Measurements from ENCODE around the gene ZFP36L1.

ZFP36L1 gene

GRCh38 chr14:68815298-68816182, 22.7 kb upstream of the ZFP36L1 start:
- DNase-seq: no peak

- DNase-seq: peak; percentile 40
These were observed 21.9 kb upstream of the ZFP36L1 start for GRCh38 chr14:68814539-68815297.

GRCh38 chr14:68814238-68814538, 21.3 kb upstream of the ZFP36L1 start:
- no peak for DNase-seq

- no peak for DNase-seq
These were observed 20.5 kb upstream of the ZFP36L1 start for GRCh38 chr14:68813318-68813838.

GRCh38 chr14:68811171-68811570, 18.3 kb upstream of the ZFP36L1 start:
- DNase-seq: no peak

- DNase-seq: no peak
These were observed 17.6 kb upstream of the ZFP36L1 start for GRCh38 chr14:68810173-68811153.

GRCh38 chr14:68809524-68809923, 16.7 kb upstream of the ZFP36L1 start:
- no peak for DNase-seq

GRCh38 chr14:68808696-68809480, 16.0 kb upstream of the ZFP36L1 start:
- no peak for DNase-seq

- DNase-seq: no peak
These were observed 15.1 kb upstream of the ZFP36L1 start for GRCh38 chr14:68807987-68808386.

GRCh38 chr14:68807148-68807600, 14.3 kb upstream of the ZFP36L1 start:
- no peak for DNase-seq

- DNase-seq: no peak
These were observed 13.8 kb upstream of the ZFP36L1 start for GRCh38 chr14:68806526-68807147.

- no peak for DNase-seq
These were observed 12.5 kb upstream of the ZFP36L1 start for GRCh38 chr14:68805414-68805813.

GRCh38 chr14:68801631-68802030, 8.8 kb upstream of the ZFP36L1 start:
- DNase-seq: no peak

- DNase-seq: no peak
These were observed 8.1 kb upstream of the ZFP36L1 start for GRCh38 chr14:68800953-68801352.

- no peak for DNase-seq
These were observed 7.5 kb upstream of the ZFP36L1 start for GRCh38 chr14:68800390-68800789.

- DNase-seq: no peak
These were observed 5.8 kb upstream of the ZFP36L1 start for GRCh38 chr14:68798621-68799020.

GRCh38 chr14:68797121-68797670, 4.3 kb upstream of the ZFP36L1 start:
- DNase-seq: no peak

GRCh38 chr14:68796418-68797101, 3.7 kb upstream of the ZFP36L1 start:
- DNase-seq: no peak

- peak; percentile 80 for DNase-seq
These were observed 2.9 kb upstream of the ZFP36L1 start for GRCh38 chr14:68795597-68796417.

Measured in effector CD4-positive, alpha-beta T cell (primary cell).